NB4 (cell line): ENCODE results near the gene SRPX2.

Experiments
- DNase-seq: peaks from one replicate; pipeline ENCODE4 v3.0.0; 2010; ENCODE audit warnings: low read depth
- H3K4me3 ChIP-seq: one replicate; pipeline ENCODE4 v1.5.1; 2011; ENCODE audit warnings: mild to moderate bottlenecking, low read depth, low read length, moderate library complexity
- MYC ChIP-seq: IDR thresholded peaks from 2 replicates; pipeline ENCODE4 v1.6.1; 2011; ENCODE audit warnings: low read depth, low read length
- POLR2A ChIP-seq: IDR thresholded peaks from 2 replicates; pipeline ENCODE4 v1.6.1; 2011; ENCODE audit warnings: mild to moderate bottlenecking; ENCODE audit not compliant: insufficient read length; ENCODE audit errors: extremely low read depth
- TF ChIP-seq, protein P1 (sequence below): IDR thresholded peaks from one replicate; pipeline ENCODE4 v1.5.1; 2012; ENCODE audit warnings: low read depth, low read length
- TF ChIP-seq, protein P2 (sequence below): IDR thresholded peaks from 2 replicates; pipeline ENCODE4 v1.6.1; 2011; ENCODE audit warnings: low read depth, low read length

Gene SRPX2

DNA sequence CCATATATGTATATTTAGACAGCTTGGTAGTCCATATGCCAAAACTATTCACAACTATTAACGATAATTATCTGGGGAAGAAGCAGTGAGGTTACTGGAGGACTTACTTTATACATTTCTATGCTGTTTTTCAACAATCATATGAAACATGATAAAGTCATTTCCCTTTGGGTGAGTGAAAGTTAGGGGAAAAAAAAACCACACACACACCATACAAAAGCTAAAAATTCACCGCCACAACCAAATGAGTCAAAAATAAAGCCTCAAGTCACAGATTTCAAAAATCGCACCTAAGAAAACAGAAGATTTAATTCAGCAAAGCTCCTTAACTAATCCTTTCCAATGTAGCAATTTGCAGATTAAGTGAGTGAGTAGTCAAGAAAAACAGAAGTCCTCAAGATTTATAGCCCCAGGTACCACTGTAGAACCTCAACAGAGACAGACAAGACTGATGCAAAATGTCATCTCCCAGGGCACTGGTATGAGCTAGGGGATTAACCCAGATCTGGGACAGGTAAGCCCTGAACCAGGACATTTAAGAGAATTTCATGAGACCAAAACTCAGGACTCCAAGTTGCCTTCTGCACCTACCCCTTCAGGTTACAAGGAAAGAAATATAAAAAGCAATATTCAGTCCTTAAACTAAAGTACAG, 52.8 kb downstream of the SRPX2 start:
- no peak for DNase-seq
- TF ChIP-seq, protein P1, sequence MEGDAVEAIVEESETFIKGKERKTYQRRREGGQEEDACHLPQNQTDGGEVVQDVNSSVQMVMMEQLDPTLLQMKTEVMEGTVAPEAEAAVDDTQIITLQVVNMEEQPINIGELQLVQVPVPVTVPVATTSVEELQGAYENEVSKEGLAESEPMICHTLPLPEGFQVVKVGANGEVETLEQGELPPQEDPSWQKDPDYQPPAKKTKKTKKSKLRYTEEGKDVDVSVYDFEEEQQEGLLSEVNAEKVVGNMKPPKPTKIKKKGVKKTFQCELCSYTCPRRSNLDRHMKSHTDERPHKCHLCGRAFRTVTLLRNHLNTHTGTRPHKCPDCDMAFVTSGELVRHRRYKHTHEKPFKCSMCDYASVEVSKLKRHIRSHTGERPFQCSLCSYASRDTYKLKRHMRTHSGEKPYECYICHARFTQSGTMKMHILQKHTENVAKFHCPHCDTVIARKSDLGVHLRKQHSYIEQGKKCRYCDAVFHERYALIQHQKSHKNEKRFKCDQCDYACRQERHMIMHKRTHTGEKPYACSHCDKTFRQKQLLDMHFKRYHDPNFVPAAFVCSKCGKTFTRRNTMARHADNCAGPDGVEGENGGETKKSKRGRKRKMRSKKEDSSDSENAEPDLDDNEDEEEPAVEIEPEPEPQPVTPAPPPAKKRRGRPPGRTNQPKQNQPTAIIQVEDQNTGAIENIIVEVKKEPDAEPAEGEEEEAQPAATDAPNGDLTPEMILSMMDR = no peak
- TF ChIP-seq, protein P2, sequence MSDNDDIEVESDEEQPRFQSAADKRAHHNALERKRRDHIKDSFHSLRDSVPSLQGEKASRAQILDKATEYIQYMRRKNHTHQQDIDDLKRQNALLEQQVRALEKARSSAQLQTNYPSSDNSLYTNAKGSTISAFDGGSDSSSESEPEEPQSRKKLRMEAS = no peak
- H3K4me3 ChIP-seq = no peak overlapping the region

DNA sequence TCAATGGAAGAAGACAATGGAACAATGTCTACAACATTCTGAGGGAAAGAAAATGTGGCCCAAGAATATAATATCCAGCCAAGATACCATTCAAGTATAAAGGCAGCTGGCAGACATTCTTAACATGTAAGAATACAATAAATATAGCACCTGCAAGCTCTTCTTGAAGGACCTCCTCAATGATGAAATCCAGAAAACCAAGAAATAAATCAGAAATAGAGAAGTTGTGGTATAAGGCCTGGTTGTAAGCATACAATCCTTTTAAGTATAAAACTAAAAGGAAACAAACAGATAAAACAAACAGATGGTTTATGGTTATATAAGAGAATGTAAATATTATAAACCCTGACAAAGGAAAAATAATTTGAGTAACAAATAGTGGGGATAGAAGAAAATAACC, 54.6 kb downstream of the SRPX2 start:
- DNase-seq = no peak
- H3K4me3 ChIP-seq = no peak overlapping the region
- TF ChIP-seq, protein P1 = no peak
- TF ChIP-seq POLR2A (no peak), MYC (no peak)
- TF ChIP-seq, protein P2 = no peak

DNA sequence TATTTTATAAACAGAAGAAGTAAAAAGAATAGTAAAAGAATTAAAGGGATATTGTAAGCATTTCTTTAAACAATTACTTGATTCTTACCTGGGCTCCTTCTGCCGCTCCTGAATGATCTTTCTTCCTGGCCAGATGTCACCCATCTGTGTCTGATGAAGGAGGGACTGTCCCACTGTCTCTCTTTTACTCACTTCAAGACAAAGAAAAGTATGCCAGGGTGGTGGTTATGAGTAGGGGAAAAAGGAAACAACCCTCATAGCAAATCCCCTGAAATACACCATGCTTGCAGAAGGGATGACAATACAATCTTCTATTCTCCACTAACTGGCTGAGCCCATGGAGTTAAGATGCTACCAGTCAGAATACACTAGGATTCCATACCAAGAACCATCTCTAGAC, 56.8 kb downstream of the SRPX2 start:
- DNase-seq = no peak
- TF ChIP-seq, protein P1 = no peak
- no peak for TF ChIP-seq MYC
- TF ChIP-seq POLR2A = no peak
- TF ChIP-seq, protein P2 = no peak
- H3K4me3 ChIP-seq = no peak overlapping the region

DNA sequence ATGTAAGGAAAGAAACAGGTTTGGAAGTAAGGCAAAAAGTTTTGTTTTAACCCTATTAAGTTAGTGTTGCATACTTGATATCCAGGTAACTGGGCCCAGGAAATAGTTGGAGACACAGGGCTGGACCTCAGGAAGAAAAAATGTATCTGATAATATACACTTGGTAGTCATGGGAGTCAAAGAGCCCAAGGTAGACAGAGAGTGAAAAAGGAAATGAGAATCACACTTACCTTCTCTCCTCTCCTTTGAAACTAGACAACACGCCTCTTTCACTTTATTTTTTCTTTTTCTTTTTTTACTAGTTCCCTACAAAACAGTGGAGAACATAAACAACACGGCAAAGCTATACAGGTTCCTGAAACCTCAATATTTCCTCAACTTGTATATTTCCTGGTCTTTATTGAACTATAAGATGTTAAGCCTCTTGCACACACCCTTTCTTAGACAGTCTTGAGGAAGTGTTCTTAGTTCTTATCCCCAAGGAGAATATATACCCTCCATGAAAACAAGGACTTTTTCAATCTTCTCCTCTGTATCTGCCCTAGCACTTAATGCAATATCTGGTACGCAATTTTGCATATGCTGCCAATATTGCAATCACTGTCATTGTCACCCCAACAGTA, 60.7 kb downstream of the SRPX2 start:
- TF ChIP-seq MYC = no peak
- no peak for TF ChIP-seq POLR2A
- TF ChIP-seq, protein P1 = no peak
- TF ChIP-seq, protein P2 = no peak
- no peak overlapping the region for H3K4me3 ChIP-seq
- no peak for DNase-seq

DNA sequence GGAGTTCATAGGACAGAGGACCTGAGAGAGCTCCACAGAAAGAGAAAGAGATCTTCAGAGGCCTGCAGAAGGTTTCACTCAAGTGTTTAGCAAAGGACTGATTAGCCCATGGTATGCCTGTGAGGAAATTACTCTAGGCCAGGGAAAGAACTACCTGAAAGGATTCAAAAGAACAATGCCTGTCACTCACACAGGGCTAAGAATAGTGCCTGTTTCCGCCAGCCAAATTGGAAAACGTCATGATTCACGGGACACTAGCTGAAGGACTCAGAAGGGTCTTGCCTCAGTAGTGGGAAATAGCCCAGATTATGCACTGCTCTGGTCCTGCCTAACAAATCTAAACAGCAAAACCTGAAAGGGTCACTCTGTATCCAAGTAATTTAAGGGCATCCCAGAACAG, 66.8 kb downstream of the SRPX2 start:
- DNase-seq = no peak
- TF ChIP-seq, protein P2 = no peak
- TF ChIP-seq MYC = no peak
- no peak for TF ChIP-seq POLR2A
- TF ChIP-seq, protein P1 = no peak
- no peak overlapping the region for H3K4me3 ChIP-seq
